Measurements from ENCODE around the gene WNT11.

DNA sequence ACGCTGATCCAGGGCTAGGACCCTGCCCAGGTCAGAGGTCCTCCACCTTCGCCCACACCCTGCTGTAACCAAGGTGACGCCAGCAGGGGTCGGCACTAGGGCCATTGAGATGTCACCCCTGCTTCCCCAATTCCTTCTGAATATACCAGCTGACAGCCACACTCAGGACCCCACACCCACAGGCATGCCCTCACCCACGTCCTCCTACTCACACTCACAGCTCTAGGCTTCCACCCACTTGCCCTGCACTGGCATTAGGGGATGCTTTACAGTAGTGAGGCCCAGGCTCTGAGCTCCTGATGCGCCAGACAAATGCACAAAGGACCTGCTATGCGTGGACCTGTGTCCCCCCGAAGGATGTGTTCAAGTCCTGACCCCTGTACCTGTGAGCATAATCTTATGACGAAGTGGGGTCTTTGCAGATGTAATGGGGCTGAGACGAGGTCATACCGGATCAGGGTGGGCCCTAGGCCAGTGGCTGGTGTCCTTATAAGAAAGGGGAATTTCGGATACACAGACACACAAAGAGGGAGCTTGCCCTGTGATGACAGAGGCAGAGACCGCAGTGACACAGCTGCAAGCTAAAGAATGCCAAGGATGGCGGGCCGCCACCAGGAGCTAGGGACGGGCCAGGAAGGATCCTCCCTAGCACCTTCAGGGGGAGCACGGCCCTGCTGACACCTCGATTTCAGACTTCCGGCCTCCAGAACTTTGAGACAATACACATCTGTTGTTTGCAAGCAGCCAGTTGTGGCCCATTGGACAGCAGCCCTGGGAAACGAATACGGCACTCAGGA lies 11.2 kb downstream of the WNT11 start:
- TF ChIP-seq EZH2 (IDR thresholded peaks at IDR 0.05; ENCODE audit: borderline replicate concordance, insufficient read depth, low read length, poor library complexity, severe bottlenecking) (no peak), POLR2AphosphoS5 (IDR thresholded peaks at IDR 0.05) (no peak), MXI1 (conservative IDR thresholded peaks at IDR 0.05; ENCODE audit: poor library complexity, severe bottlenecking) (no peak), EP300 (conservative IDR thresholded peaks at IDR 0.05; ENCODE audit: poor library complexity, severe bottlenecking) (no peak), RAD21 (conservative IDR thresholded peaks at IDR 0.05) (no peak)
- TF ChIP-seq, protein P1, sequence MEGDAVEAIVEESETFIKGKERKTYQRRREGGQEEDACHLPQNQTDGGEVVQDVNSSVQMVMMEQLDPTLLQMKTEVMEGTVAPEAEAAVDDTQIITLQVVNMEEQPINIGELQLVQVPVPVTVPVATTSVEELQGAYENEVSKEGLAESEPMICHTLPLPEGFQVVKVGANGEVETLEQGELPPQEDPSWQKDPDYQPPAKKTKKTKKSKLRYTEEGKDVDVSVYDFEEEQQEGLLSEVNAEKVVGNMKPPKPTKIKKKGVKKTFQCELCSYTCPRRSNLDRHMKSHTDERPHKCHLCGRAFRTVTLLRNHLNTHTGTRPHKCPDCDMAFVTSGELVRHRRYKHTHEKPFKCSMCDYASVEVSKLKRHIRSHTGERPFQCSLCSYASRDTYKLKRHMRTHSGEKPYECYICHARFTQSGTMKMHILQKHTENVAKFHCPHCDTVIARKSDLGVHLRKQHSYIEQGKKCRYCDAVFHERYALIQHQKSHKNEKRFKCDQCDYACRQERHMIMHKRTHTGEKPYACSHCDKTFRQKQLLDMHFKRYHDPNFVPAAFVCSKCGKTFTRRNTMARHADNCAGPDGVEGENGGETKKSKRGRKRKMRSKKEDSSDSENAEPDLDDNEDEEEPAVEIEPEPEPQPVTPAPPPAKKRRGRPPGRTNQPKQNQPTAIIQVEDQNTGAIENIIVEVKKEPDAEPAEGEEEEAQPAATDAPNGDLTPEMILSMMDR (IDR thresholded peaks at IDR 0.05; ENCODE audit: poor library complexity, severe bottlenecking): no peak
